Measurements from ENCODE around the gene MYG1.

Gene MYG1

DNA sequence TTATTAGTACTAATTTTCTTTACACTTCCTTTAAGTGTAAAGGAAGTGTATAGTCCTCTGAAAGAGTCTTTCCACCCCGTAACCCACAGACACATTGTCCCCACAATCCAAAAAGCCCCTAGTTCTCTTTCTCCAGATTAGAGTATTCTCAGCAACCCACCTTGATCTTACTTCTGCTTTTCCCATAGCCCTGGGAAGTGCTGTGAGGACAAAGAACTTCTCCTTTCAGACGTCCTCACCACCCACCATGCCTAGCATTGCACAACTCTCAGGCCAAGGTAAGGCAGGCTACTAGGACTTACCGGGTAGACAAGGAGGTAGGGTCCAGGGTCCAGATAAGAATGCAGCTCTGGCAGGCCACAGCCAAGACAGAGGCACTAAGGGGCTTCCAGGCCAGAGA is 14.5 kb downstream of the MYG1 start:
- no peak overlapping the region for H2BK5ac ChIP-seq (ENCODE audit: low read depth, low read length, poor library complexity)
- no peak overlapping the region for H3K4ac ChIP-seq (ENCODE audit: low read depth, low read length)
- no peaks in the 10 kb centered on the region for H3K4me1 ChIP-seq (ENCODE audit: control insufficient read depth in 1 of 2, insufficient read depth in 2 of 2, low read length in 2 of 2)
- no peaks in the 10 kb centered on the region for H3K9me3 ChIP-seq (ENCODE audit: insufficient read depth, low read depth, low read length)
- H2AK5ac ChIP-seq (ENCODE audit: low read length) = no peak overlapping the region
- H2BK120ac ChIP-seq (ENCODE audit: insufficient read depth, low read length, poor library complexity) = no peak overlapping the region
- H3K27me3 ChIP-seq (ENCODE audit: insufficient read depth, low read length) = no peaks in the 10 kb centered on the region
- H3K9ac ChIP-seq (ENCODE audit: low read length) = no peak overlapping the region
- H2BK12ac ChIP-seq (ENCODE audit: low read length) = no peak overlapping the region
- DNase-seq = no peak
- H4K8ac ChIP-seq (ENCODE audit: low read depth, low read length) = no peak overlapping the region
- H2AFZ ChIP-seq (ENCODE audit: insufficient read depth, low read length, poor library complexity) = no peak overlapping the region
- no peaks in the 10 kb centered on the region for H3K79me1 ChIP-seq (ENCODE audit: low read length)
- no peaks in the 10 kb centered on the region for H3K79me2 ChIP-seq (ENCODE audit: control insufficient read depth, insufficient read depth, low read length, poor library complexity)
- no CpG with 5 or more reads among the region's 3 CpGs for WGBS (ENCODE audit: extremely low coverage, insufficient coverage, insufficient read length)
- H3K23ac ChIP-seq (ENCODE audit: low read length) = no peak overlapping the region
- no peak overlapping the region for H3K4me2 ChIP-seq (ENCODE audit: low read length)
- no peak overlapping the region for H3K4me3 ChIP-seq (ENCODE audit: low read depth, low read length)
- H3K27ac ChIP-seq (ENCODE audit: low read depth, low read length) = no peak overlapping the region
- H4K12ac ChIP-seq (ENCODE audit: low read depth, low read length) = no peak overlapping the region
- H4K91ac ChIP-seq (ENCODE audit: low read depth, low read length) = no peak overlapping the region
- no peak overlapping the region for H3K14ac ChIP-seq (ENCODE audit: low read length)
- no peak overlapping the region for H3K18ac ChIP-seq (ENCODE audit: low read length)
- H3K36me3 ChIP-seq (ENCODE audit: control insufficient read depth in 1 of 2, insufficient read depth in 2 of 2, low read length in 2 of 2) = peaks cover 18 to 30% of the 10 kb centered on the region in 2 experiments

DNA sequence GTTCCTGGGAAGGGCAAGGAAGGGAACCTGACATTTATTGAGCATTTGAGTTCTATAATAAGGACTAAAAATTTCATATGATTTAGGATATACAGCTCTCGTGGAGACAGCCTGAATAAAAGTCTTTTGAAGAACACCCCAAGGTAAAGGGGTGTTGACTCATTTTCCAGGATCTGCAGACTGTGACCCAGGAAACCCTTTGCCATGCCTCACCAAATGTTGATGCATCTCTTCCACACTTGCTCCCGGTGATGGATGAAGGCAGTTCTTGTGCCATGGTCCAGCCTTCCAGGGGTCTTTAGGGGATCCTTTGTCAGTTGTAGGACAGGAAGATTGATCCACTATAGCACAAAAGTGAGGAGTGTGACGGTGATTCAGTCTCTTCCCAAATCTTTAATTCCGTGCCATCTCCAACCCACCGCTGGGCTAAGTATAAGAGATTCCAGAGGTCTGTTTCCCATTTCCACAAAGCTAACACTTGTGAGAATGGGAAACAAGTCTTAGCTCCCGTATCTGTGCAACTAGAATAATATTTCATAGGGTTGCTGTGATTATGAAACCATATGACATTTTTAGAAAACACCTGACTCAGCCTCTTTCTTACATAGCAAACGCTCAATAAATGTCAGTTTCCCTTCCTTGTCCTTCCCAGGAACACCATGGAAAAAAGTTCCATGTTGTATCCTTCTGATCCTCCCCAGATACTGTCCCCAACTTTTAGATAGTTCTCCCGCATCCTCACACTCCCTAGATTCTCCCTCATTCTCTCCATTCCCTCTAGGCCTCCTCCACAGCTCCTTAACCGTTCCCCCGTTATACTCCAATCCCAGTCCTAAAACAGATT is 21.1 kb downstream of the MYG1 start:
- peaks cover 6% of the 10 kb centered on the region for H3K27me3 ChIP-seq (ENCODE audit: insufficient read depth, low read length)
- H2AFZ ChIP-seq (ENCODE audit: insufficient read depth, low read length, poor library complexity) = no peak overlapping the region
- H3K23ac ChIP-seq (ENCODE audit: low read length) = no peak overlapping the region
- H3K4me3 ChIP-seq (ENCODE audit: low read depth, low read length) = peak overlapping the region; percentile 78
- peaks cover 3 to 14% of the 10 kb centered on the region in 2 experiments for H3K4me1 ChIP-seq (ENCODE audit: control insufficient read depth in 1 of 2, insufficient read depth in 2 of 2, low read length in 2 of 2)
- H3K18ac ChIP-seq (ENCODE audit: low read length) = peak overlapping the region; percentile 14
- peak overlapping the region; percentile 20 for H4K91ac ChIP-seq (ENCODE audit: low read depth, low read length)
- H4K12ac ChIP-seq (ENCODE audit: low read depth, low read length) = peak overlapping the region; percentile 27
- H2AK5ac ChIP-seq (ENCODE audit: low read length) = no peak overlapping the region
- no peak overlapping the region for H2BK12ac ChIP-seq (ENCODE audit: low read length)
- H3K79me2 ChIP-seq (ENCODE audit: control insufficient read depth, insufficient read depth, low read length, poor library complexity) = peaks cover 2% of the 10 kb centered on the region
- no peak overlapping the region for H3K4ac ChIP-seq (ENCODE audit: low read depth, low read length)
- no peak overlapping the region for H3K27ac ChIP-seq (ENCODE audit: low read depth, low read length)
- H4K8ac ChIP-seq (ENCODE audit: low read depth, low read length) = peak overlapping the region; percentile 57
- peak overlapping the region; percentile 27 for H3K14ac ChIP-seq (ENCODE audit: low read length)
- H3K9me3 ChIP-seq (ENCODE audit: insufficient read depth, low read depth, low read length) = no peaks in the 10 kb centered on the region
- H3K4me2 ChIP-seq (ENCODE audit: low read length) = peak overlapping the region; percentile 86
- H3K79me1 ChIP-seq (ENCODE audit: low read length) = peaks cover 9% of the 10 kb centered on the region
- WGBS (ENCODE audit: extremely low coverage, insufficient coverage, insufficient read length) = no CpG with 5 or more reads among the region's 10 CpGs
- no peak overlapping the region for H2BK5ac ChIP-seq (ENCODE audit: low read depth, low read length, poor library complexity)
- H3K9ac ChIP-seq (ENCODE audit: low read length) = peak overlapping the region; percentile 82
- DNase-seq = peak in 1 of 2 donors; percentile 28
- no peak overlapping the region for H2BK120ac ChIP-seq (ENCODE audit: insufficient read depth, low read length, poor library complexity)
- H3K36me3 ChIP-seq (ENCODE audit: control insufficient read depth in 1 of 2, insufficient read depth in 2 of 2, low read length in 2 of 2) = peaks cover 0 to 9% of the 10 kb centered on the region in 2 experiments

DNA sequence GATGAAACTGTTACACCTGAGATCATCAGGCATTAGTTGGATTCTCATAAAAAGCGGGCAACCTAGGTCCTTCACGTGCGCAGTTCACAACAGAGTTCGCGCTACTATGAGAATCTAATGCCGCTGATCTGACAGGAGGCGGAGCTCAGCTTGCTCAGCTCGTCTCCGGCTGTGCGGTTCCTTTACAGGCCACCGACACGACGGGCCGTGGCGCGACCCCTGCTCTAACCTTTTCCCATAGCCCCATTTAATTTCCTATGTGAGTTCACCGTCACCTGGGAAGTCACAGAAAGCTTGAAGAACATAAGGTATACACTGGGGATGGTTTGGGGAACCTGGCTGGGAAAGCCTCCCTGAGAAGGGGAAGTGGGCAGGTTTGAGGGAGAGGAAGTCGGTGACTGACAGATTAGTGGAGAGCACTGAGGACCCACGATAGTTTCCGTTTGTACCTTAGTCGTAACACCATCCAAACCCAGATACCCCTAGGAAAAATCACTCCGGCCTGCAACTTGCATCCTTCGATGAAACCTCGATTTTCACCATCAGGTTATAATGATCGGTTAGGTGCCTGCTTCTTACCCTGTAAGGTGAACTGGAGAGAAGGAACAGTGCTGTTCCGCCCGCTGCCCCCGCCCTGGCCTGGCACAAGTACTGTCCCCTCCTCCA is 24.8 kb downstream of the MYG1 start:
- Histone ChIP-seq H4K91ac (ENCODE audit: low read depth, low read length) (no peak overlapping the region), H2AK5ac (ENCODE audit: low read length) (no peak overlapping the region), H3K14ac (ENCODE audit: low read length) (peak overlapping the region; percentile 9), H3K4me1 (ENCODE audit: control insufficient read depth in 1 of 2, insufficient read depth in 2 of 2, low read length in 2 of 2) (peaks cover 3 to 17% of the 10 kb centered on the region in 2 experiments), H3K23ac (ENCODE audit: low read length) (no peak overlapping the region), H4K12ac (ENCODE audit: low read depth, low read length) (no peak overlapping the region), H3K4ac (ENCODE audit: low read depth, low read length) (no peak overlapping the region), H2BK12ac (ENCODE audit: low read length) (no peak overlapping the region), H3K27me3 (ENCODE audit: insufficient read depth, low read length) (peaks cover 19% of the 10 kb centered on the region), H3K36me3 (ENCODE audit: control insufficient read depth in 1 of 2, insufficient read depth in 2 of 2, low read length in 2 of 2) (peaks cover 0 to 2% of the 10 kb centered on the region in 2 experiments), H3K79me2 (ENCODE audit: control insufficient read depth, insufficient read depth, low read length, poor library complexity) (peaks cover 2% of the 10 kb centered on the region), H2AFZ (ENCODE audit: insufficient read depth, low read length, poor library complexity) (peak overlapping the region; percentile 77), H2BK120ac (ENCODE audit: insufficient read depth, low read length, poor library complexity) (no peak overlapping the region), H3K18ac (ENCODE audit: low read length) (no peak overlapping the region), H4K8ac (ENCODE audit: low read depth, low read length) (peak overlapping the region; percentile 76), H3K4me2 (ENCODE audit: low read length) (peak overlapping the region; percentile 96), H3K4me3 (ENCODE audit: low read depth, low read length) (no peak overlapping the region), H3K27ac (ENCODE audit: low read depth, low read length) (no peak overlapping the region), H3K9ac (ENCODE audit: low read length) (peak overlapping the region; percentile 18), H2BK5ac (ENCODE audit: low read depth, low read length, poor library complexity) (no peak overlapping the region), H3K9me3 (ENCODE audit: insufficient read depth, low read depth, low read length) (peaks cover 2% of the 10 kb centered on the region), H3K79me1 (ENCODE audit: low read length) (peaks cover 9% of the 10 kb centered on the region)
- no peak for DNase-seq
- WGBS (ENCODE audit: extremely low coverage, insufficient coverage, insufficient read length) = no CpG with 5 or more reads among the region's 28 CpGs

DNA sequence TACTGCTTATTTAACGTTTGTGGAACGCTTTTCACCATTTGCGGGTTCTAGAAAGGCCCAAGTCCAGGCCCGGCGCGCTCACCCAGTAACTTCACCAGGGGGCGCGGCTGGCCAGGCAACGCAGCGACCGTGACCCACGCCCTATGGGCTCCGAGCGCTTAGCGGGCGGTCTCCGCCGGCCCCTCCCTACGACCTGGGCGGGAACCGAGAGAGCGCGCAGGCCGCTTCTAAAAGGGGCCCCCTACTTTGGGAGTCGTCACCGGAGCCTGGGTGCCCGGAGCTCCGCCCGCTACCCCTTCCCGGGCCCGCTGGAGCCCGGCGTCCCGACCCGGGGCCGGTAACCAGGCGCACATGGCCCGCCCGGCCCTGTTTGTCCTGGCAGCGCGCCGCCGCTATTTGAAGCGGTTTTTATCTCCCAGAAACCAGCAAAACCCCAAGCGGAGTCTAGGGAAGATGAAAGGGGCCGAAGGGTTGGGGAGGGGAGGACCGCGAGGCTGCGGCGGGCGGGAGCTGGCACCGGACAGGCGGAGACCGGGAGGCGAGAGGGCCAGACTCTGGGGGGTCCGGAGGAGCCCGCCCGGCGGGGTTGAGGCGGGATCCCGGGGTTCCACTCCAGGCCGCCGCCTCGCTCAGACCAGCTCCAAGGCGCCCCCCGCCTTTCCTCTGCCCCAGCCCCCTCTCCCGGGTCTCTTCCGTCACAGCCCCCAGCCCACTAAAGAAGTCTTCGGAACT is 25.4 kb downstream of the MYG1 start:
- Histone ChIP-seq H4K91ac (ENCODE audit: low read depth, low read length) (peak overlapping the region; percentile 75), H3K14ac (ENCODE audit: low read length) (peak overlapping the region; percentile 11)

More for the DNA sequence above, 25.4 kb downstream of the MYG1 start:
- H3K9ac ChIP-seq (ENCODE audit: low read length) = peak overlapping the region; percentile 67
- no peak overlapping the region for H3K18ac ChIP-seq (ENCODE audit: low read length)
- peaks cover 9% of the 10 kb centered on the region for H3K79me1 ChIP-seq (ENCODE audit: low read length)
- H3K4me2 ChIP-seq (ENCODE audit: low read length) = peak overlapping the region; percentile 96
- no peaks in the 10 kb centered on the region for H3K36me3 ChIP-seq (ENCODE audit: control insufficient read depth in 1 of 2, insufficient read depth in 2 of 2, low read length in 2 of 2)
- H3K4me1 ChIP-seq (ENCODE audit: control insufficient read depth in 1 of 2, insufficient read depth in 2 of 2, low read length in 2 of 2) = peaks cover 3 to 17% of the 10 kb centered on the region in 2 experiments
- H2BK12ac ChIP-seq (ENCODE audit: low read length) = no peak overlapping the region
- H3K79me2 ChIP-seq (ENCODE audit: control insufficient read depth, insufficient read depth, low read length, poor library complexity) = peaks cover 2% of the 10 kb centered on the region
- peaks cover 2% of the 10 kb centered on the region for H3K9me3 ChIP-seq (ENCODE audit: insufficient read depth, low read depth, low read length)
- peak overlapping the region; percentile 82 for H4K8ac ChIP-seq (ENCODE audit: low read depth, low read length)
- no peak overlapping the region for H3K23ac ChIP-seq (ENCODE audit: low read length)
- H2BK120ac ChIP-seq (ENCODE audit: insufficient read depth, low read length, poor library complexity) = peak overlapping the region; percentile 15
- H2AK5ac ChIP-seq (ENCODE audit: low read length) = no peak overlapping the region
- DNase-seq = peak; percentile 85 to 90
- peaks cover 19% of the 10 kb centered on the region for H3K27me3 ChIP-seq (ENCODE audit: insufficient read depth, low read length)
- WGBS (ENCODE audit: extremely low coverage, insufficient coverage, insufficient read length) = no CpG with 5 or more reads among the region's 69 CpGs
- peak overlapping the region; percentile 77 for H2AFZ ChIP-seq (ENCODE audit: insufficient read depth, low read length, poor library complexity)
- no peak overlapping the region for H3K27ac ChIP-seq (ENCODE audit: low read depth, low read length)
- no peak overlapping the region for H3K4ac ChIP-seq (ENCODE audit: low read depth, low read length)
- H4K12ac ChIP-seq (ENCODE audit: low read depth, low read length) = no peak overlapping the region
- H2BK5ac ChIP-seq (ENCODE audit: low read depth, low read length, poor library complexity) = no peak overlapping the region
- H3K4me3 ChIP-seq (ENCODE audit: low read depth, low read length) = peak overlapping the region; percentile 66
